Smooth muscle cell (in vitro differentiated cells): Measurements from ENCODE around the gene HOXB3. TPM values are rescaled to one million over a fixed set of nuclear protein-coding genes. Genes with fewer than 3 reads are reported as not detected.

Experiments
- DNase-seq: peaks from one replicate; lab custom pipeline; 2025; ENCODE audit not compliant: unreplicated experiment; lab: John Stamatoyannopoulos, UW
- H2AFZ ChIP-seq: fragments of 200-600 bp; sonication (generic); 2 replicates; pipeline ENCODE4 v1.6.0; 2016; ENCODE audit warnings: antibody characterized with exemption, low read depth, mild to moderate bottlenecking
- H3F3A ChIP-seq: fragments of 200-600 bp; sonication (generic); 2 replicates; pipeline ENCODE4 v1.6.0; 2017; ENCODE audit warnings: antibody characterized with exemption, low read depth
- H3K27ac ChIP-seq: fragments of 200-600 bp; sonication (generic); 2 replicates; pipeline ENCODE4 v1.5.1; 2016; ENCODE audit warnings: low read depth, mild to moderate bottlenecking
- H3K27me3 ChIP-seq: fragments of 200-600 bp; sonication (generic); 2 replicates; pipeline ENCODE4 v1.6.1; 2016; ENCODE audit warnings: low read depth, mild to moderate bottlenecking
- H3K36me3 ChIP-seq: fragments of 200-600 bp; sonication (generic); 2 replicates; pipeline ENCODE4 v1.5.1; 2016; ENCODE audit warnings: low read depth
- H3K4me1 ChIP-seq: fragments of 200-600 bp; sonication (generic); 2 replicates; pipeline ENCODE4 v1.5.1; 2016; ENCODE audit warnings: low read depth
- H3K4me2 ChIP-seq: fragments of 200-600 bp; sonication (generic); 2 replicates; pipeline ENCODE4 v1.6.0; 2016; ENCODE audit warnings: mild to moderate bottlenecking
- H3K4me3 ChIP-seq: fragments of 200-600 bp; sonication (generic); 2 replicates; pipeline ENCODE4 v1.5.1; 2016; ENCODE audit warnings: mild to moderate bottlenecking
- H3K79me2 ChIP-seq: fragments of 200-600 bp; sonication (generic); 2 replicates; pipeline ENCODE4 v1.6.0; 2016; ENCODE audit warnings: low read depth, mild to moderate bottlenecking
- H3K9ac ChIP-seq: fragments of 200-600 bp; sonication (generic); 2 replicates; pipeline ENCODE4 v1.6.0; 2016; ENCODE audit warnings: low read depth
- H3K9me3 ChIP-seq: fragments of 200-600 bp; sonication (generic); replicated peaks from 2 replicates; pipeline ENCODE4 v1.5.1; 2016; ENCODE audit warnings: low read depth
- H4K20me1 ChIP-seq: fragments of 200-600 bp; sonication (generic); 2 replicates; pipeline ENCODE4 v1.6.0; 2016; ENCODE audit warnings: low read depth
- CTCF ChIP-seq: fragments of 200-600 bp; sonication (generic); IDR thresholded peaks from 2 replicates; pipeline ENCODE4 v1.5.1; 2017; ENCODE audit warnings: borderline replicate concordance, mild to moderate bottlenecking, antibody characterized with exemption; ENCODE audit not compliant: insufficient read depth, poor library complexity, severe bottlenecking
- WGBS: methylation state at CpG from one replicate; pipeline ENCODE4 v1.1.7; 2016; ENCODE audit warnings: low lambda C conversion rate; 5-methylcytosine and 5-hydroxymethylcytosine counted together
- polyA plus RNA-seq: library from polyadenylated mRNA; unstranded; fragments of >200 nt; fragmentation: Nextera tagmentation; extraction: Ambion mirVana; gene quantifications from 2 replicates; pipeline ENCODE4 v1.2.1, GENCODE V29; 2016
- total RNA-seq: library from RNA; depleted of rRNA; stranded (reverse); fragments of >200 nt; gene quantifications from 2 replicates; pipeline ENCODE4 v1.2.3, GENCODE V29; 2014

HOXB3 gene
- total and polyA plus RNA-seq, 2 experiments from 2014 or later, result 2.8 to 5.1 TPM

- H3K79me2 ChIP-seq, result no peaks in the 10 kb centered on the region
- H3K4me3 ChIP-seq, result no peak overlapping the region
- H3F3A ChIP-seq, result no peaks in the 10 kb centered on the region
- TF ChIP-seq CTCF, result no peak
- H3K27ac ChIP-seq, result no peak overlapping the region
- H3K4me1 ChIP-seq, result peaks cover 6% of the 10 kb centered on the region
- no peak overlapping the region for H3K4me2 ChIP-seq
- H3K9me3 ChIP-seq, result no peaks in the 10 kb centered on the region
- H3K9ac ChIP-seq, result no peak overlapping the region
- no peak overlapping the region for H2AFZ ChIP-seq
- H3K27me3 ChIP-seq, result peaks cover 70% of the 10 kb centered on the region
- no peaks in the 10 kb centered on the region for H4K20me1 ChIP-seq
- no peak for DNase-seq
- H3K36me3 ChIP-seq, result no peaks in the 10 kb centered on the region
- WGBS, result 75% methylated on average over 11 of the region's 11 CpGs
These were observed 60.9 kb downstream of the HOXB3 start for GRCh38 chr17:48528936-48529682.

- no peak for TF ChIP-seq CTCF
These were observed 61.7 kb downstream of the HOXB3 start for GRCh38 chr17:48528153-48528935.

GRCh38 chr17:48527547-48527932 is 62.5 kb downstream of the HOXB3 start:
- Histone ChIP-seq H3K9ac (no peak overlapping the region), H3K4me2 (peak overlapping the region; percentile 63), H2AFZ (peak overlapping the region; percentile 69), H3K4me1 (peaks cover 6% of the 10 kb centered on the region), H3K27ac (no peak overlapping the region), H3K9me3 (no peaks in the 10 kb centered on the region), H3F3A (no peaks in the 10 kb centered on the region), H3K4me3 (peak overlapping the region; percentile 21), H3K27me3 (peaks cover 78% of the 10 kb centered on the region), H3K36me3 (no peaks in the 10 kb centered on the region), H4K20me1 (no peaks in the 10 kb centered on the region), H3K79me2 (no peaks in the 10 kb centered on the region)
- TF ChIP-seq CTCF, result no peak
- DNase-seq, result no peak
- WGBS, result 20% methylated on average over 13 of the region's 14 CpGs

More at GRCh38 chr17:48528153-48528935, 61.7 kb downstream of the HOXB3 start:
- no peaks in the 10 kb centered on the region for H4K20me1 ChIP-seq
- H3K9ac ChIP-seq, result no peak overlapping the region
- H3K4me2 ChIP-seq, result no peak overlapping the region
- H3K9me3 ChIP-seq, result no peaks in the 10 kb centered on the region
- no peak for DNase-seq
- no peak overlapping the region for H2AFZ ChIP-seq
- H3K79me2 ChIP-seq, result no peaks in the 10 kb centered on the region
- no peaks in the 10 kb centered on the region for H3F3A ChIP-seq
- peaks cover 6% of the 10 kb centered on the region for H3K4me1 ChIP-seq
- H3K27ac ChIP-seq, result no peak overlapping the region
- WGBS, result 39% methylated on average over 7 of the region's 7 CpGs
- no peak overlapping the region for H3K4me3 ChIP-seq
- peaks cover 72% of the 10 kb centered on the region for H3K27me3 ChIP-seq
- no peaks in the 10 kb centered on the region for H3K36me3 ChIP-seq
